GM21367 (cell line): ENCODE results near the gene UACA.

ENCODE experiments used
- ATAC-seq: cut with Tn5 transposase; IDR thresholded peaks from one replicate; pipeline ENCODE4 v1.9.1; 2021; ENCODE audit not compliant: unreplicated experiment

UACA gene

GRCh38 chr15:70605606-70606410, 157.6 kb downstream of the UACA start:
- ATAC-seq: no peak

DNA sequence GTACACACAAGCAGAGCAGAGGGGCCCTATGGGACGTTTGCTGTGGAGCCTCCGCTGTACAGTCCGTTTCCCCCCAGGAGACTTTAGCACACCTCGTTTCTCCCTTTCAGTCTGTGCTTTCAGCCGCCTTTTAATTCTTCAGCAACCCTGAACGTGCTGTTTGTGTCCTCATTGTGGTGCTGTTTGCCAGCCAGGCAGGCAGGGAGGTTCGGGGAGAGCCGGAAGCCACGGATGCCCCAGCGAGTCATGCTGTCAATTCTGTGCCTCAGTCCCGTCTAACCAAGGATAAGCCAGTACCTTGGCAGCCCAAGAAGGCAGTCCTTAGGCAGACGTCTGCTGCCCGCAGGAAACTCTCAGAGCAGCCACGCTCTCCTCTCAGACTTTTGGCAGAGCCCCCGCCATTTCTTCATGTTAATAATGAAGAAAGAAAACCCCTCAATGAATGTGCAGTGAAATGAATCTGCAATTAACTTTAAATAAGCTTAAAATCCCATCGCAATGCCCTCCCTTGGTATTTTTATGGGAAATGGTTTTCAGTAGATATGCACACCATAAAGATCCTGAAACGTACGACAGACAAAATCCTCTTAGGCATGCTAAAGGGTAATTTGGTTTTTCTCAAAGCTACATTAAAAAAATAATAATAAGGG, 158.6 kb downstream of the UACA start:
- ATAC-seq: no peak
